Parathyroid adenoma (tissue), 2 donors: Measurements from ENCODE around the gene THSD4.

Source experiments
- H2AFZ ChIP-seq: fragments of 300-600 bp; sonication (generic); one replicate; pipeline ENCODE4 v1.7.0; 2017; ENCODE audit warnings: antibody characterized with exemption, mild to moderate bottlenecking
- H3K27ac ChIP-seq: fragments of 300-600 bp; sonication (generic); one replicate; pipeline ENCODE4 v1.7.0; 2017
- H3K27me3 ChIP-seq: fragments of 300-600 bp; sonication (generic); one replicate; pipeline ENCODE4 v1.7.0; 2017; ENCODE audit warnings: low read length; ENCODE audit not compliant: control insufficient read depth, insufficient read depth
- H3K36me3 ChIP-seq: fragments of 300-600 bp; sonication (generic); one replicate; pipeline ENCODE4 v1.7.0; 2017; ENCODE audit warnings: low read length; ENCODE audit not compliant: control insufficient read depth, insufficient read depth
- H3K4me1 ChIP-seq: fragments of 300-600 bp; sonication (generic); one replicate; pipeline ENCODE4 v1.7.0; 2017; ENCODE audit warnings: control low read depth
- H3K4me2 ChIP-seq: fragments of 300-600 bp; sonication (generic); one replicate; pipeline ENCODE4 v1.7.0; 2017; ENCODE audit warnings: low read length
- H3K4me3 ChIP-seq: fragments of 300-600 bp; sonication (generic); one replicate; pipeline ENCODE4 v1.7.0; 2017; ENCODE audit warnings: low read depth, low read length
- H3K79me2 ChIP-seq: fragments of 300-600 bp; sonication (generic); one replicate; pipeline ENCODE4 v1.7.0; 2017; ENCODE audit warnings: control low read depth
- H3K9ac ChIP-seq: fragments of 300-600 bp; sonication (generic); one replicate; pipeline ENCODE4 v1.7.0; 2017; ENCODE audit warnings: mild to moderate bottlenecking
- H3K9me3 ChIP-seq: fragments of 300-600 bp; sonication (generic); one replicate; pipeline ENCODE4 v1.7.0; 2017; ENCODE audit warnings: low read length; ENCODE audit not compliant: control insufficient read depth
- TF ChIP-seq, protein P1 (sequence below): fragments of 300-600 bp; sonication (generic); IDR thresholded peaks from one replicate; pipeline ENCODE4 v1.7.0; 2017; ENCODE audit warnings: antibody characterized with exemption, mild to moderate bottlenecking
- donor health status: primary hyperparathyroidism.

Gene THSD4

DNA sequence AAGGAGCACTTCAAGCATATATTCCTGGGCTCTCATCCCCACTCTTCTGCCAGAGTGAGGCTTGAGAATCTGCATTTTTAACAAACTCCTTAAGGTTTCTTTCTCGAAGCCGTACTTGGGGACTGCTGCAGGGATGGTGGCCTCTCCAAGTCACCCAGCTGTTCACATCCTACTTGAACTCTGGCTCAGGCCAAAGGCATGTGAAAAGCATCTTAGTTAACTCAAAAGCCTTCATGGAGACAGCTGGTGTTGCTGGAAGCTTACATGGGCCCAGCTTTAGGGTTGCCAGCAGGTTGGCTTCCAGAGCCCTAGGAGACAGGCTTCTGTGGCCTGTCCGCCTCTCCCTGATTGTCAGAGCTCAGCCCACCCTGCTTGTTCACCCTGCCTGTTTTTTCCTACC lies 139.2 kb downstream of the THSD4 start:
- no peaks in the 10 kb centered on the region for H3K4me1 ChIP-seq
- no peak overlapping the region for H3K9ac ChIP-seq
- H3K4me2 ChIP-seq, result no peak overlapping the region
- no peak overlapping the region for H3K27ac ChIP-seq
- H3K4me3 ChIP-seq, result no peak overlapping the region
- H2AFZ ChIP-seq, result no peak overlapping the region
- H3K36me3 ChIP-seq, result no peaks in the 10 kb centered on the region
- H3K9me3 ChIP-seq, result no peaks in the 10 kb centered on the region
- TF ChIP-seq, protein P1, sequence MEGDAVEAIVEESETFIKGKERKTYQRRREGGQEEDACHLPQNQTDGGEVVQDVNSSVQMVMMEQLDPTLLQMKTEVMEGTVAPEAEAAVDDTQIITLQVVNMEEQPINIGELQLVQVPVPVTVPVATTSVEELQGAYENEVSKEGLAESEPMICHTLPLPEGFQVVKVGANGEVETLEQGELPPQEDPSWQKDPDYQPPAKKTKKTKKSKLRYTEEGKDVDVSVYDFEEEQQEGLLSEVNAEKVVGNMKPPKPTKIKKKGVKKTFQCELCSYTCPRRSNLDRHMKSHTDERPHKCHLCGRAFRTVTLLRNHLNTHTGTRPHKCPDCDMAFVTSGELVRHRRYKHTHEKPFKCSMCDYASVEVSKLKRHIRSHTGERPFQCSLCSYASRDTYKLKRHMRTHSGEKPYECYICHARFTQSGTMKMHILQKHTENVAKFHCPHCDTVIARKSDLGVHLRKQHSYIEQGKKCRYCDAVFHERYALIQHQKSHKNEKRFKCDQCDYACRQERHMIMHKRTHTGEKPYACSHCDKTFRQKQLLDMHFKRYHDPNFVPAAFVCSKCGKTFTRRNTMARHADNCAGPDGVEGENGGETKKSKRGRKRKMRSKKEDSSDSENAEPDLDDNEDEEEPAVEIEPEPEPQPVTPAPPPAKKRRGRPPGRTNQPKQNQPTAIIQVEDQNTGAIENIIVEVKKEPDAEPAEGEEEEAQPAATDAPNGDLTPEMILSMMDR, result no peak
- H3K27me3 ChIP-seq, result no peaks in the 10 kb centered on the region
- H3K79me2 ChIP-seq, result no peaks in the 10 kb centered on the region

DNA sequence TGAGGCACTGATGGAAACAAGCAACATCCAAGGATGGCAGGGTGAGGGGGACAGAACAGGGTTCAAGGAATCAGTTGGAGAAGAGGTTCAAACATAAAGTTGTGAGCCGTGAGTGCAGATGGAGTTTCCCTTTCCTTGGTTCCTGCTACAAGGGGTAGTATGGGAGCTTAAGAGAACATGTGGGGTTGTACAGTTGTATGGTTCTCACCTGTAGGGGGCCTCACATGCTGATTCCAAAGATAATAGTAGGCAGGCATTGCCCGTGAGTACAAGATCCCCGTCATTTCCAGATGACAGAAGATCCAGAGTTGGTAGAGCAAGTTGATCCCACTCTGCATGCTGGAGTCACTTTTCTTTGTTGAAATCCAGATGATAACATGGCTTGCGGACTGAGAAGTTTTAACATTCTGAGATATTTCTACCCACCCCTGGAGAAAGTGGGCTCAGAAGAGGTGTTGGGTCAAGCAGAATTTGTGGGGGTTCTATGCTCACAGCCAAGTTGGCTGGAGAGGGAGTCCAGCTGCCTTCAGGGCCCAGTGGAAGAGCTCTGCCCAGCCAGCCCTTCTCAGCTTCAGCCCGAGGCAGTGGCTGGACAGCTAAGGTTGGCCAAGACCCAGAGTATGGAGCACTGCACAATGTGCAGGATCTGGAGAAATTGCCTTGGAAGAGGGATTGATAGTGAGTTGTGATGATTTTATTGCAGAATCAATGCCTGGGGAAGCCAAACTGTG lies 141.8 kb downstream of the THSD4 start:
- Histone ChIP-seq H3K9me3 (no peaks in the 10 kb centered on the region), H3K4me2 (no peak overlapping the region), H3K27ac (no peak overlapping the region), H3K4me3 (no peak overlapping the region), H3K9ac (no peak overlapping the region), H3K36me3 (no peaks in the 10 kb centered on the region), H2AFZ (no peak overlapping the region), H3K79me2 (no peaks in the 10 kb centered on the region), H3K27me3 (no peaks in the 10 kb centered on the region), H3K4me1 (no peaks in the 10 kb centered on the region)
- TF ChIP-seq, protein P1, result no peak

DNA sequence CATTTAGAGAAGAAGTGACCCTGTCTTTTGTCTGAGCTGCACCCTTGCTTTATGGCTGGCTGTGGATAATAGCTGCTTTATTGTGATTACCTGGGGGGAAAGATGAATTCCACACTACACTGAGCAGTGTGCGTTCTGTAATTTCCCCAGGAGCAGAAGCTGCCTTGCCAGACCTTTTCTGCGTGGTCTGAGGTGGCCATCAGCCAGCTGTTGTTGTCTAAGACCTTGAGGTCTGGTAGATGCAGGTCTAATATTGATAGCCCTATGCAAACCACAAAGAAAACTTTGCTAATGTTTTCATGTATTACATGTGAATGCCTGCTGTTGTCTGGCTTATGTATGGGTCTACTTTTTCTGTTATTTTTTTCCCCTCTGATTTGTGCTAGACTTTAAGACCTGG lies 144.6 kb downstream of the THSD4 start:
- no peak overlapping the region for H3K4me3 ChIP-seq
- no peaks in the 10 kb centered on the region for H3K4me1 ChIP-seq
- H3K9ac ChIP-seq, result no peak overlapping the region
- TF ChIP-seq, protein P1, result no peak
- H2AFZ ChIP-seq, result no peak overlapping the region
- H3K79me2 ChIP-seq, result no peaks in the 10 kb centered on the region
- no peaks in the 10 kb centered on the region for H3K36me3 ChIP-seq
- no peaks in the 10 kb centered on the region for H3K27me3 ChIP-seq
- no peak overlapping the region for H3K27ac ChIP-seq
- H3K9me3 ChIP-seq, result no peaks in the 10 kb centered on the region
- H3K4me2 ChIP-seq, result no peak overlapping the region

DNA sequence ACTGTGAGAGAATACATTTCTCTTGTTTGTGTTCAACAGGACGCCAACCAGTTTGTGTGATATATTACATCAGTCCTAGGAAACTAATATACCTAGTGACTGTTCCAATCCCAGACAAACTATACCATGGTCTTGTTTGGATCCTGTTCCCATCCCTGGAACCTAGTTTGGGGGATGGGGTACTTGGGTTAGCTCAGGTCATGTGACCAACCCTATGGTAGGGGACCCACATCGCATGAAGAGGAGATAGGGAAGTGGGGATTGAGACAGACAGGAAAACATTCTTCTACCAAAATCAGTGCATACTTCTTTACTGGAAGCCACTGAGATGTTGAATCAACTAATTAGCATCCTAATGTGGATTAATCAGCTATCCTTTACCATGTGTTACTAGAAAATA lies 146.1 kb downstream of the THSD4 start:
- H3K9ac ChIP-seq, result no peak overlapping the region
- H3K4me3 ChIP-seq, result no peak overlapping the region
- H2AFZ ChIP-seq, result no peak overlapping the region
- no peaks in the 10 kb centered on the region for H3K4me1 ChIP-seq
- H3K27ac ChIP-seq, result no peak overlapping the region
- no peak overlapping the region for H3K4me2 ChIP-seq
- no peaks in the 10 kb centered on the region for H3K9me3 ChIP-seq
- H3K27me3 ChIP-seq, result no peaks in the 10 kb centered on the region
- TF ChIP-seq, protein P1, result no peak
- no peaks in the 10 kb centered on the region for H3K79me2 ChIP-seq
- no peaks in the 10 kb centered on the region for H3K36me3 ChIP-seq

DNA sequence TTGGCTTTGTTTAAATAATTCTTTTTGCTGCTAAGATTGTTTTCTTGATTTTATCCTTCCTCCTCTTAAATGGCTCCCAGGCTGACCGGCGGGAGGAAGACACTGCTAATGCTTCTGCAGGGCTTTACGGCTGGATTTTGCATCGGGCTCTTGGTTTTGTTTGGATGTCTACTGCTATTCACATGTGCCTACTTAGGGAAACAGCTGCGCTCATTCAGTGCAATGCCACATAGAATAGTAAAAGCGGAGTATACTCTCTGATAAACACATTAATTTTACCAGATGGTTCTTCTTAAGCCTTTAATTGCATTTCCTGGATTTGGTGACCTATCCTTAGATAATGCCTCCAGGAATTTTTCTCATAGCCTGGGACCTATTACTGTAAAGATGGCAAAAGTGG lies 146.6 kb downstream of the THSD4 start:
- TF ChIP-seq, protein P1, result no peak
- no peaks in the 10 kb centered on the region for H3K27me3 ChIP-seq
- H2AFZ ChIP-seq, result no peak overlapping the region
- H3K4me2 ChIP-seq, result no peak overlapping the region
- no peaks in the 10 kb centered on the region for H3K79me2 ChIP-seq
- H3K36me3 ChIP-seq, result no peaks in the 10 kb centered on the region
- H3K9ac ChIP-seq, result no peak overlapping the region
- H3K27ac ChIP-seq, result no peak overlapping the region
- no peaks in the 10 kb centered on the region for H3K4me1 ChIP-seq
- H3K4me3 ChIP-seq, result no peak overlapping the region
- H3K9me3 ChIP-seq, result no peaks in the 10 kb centered on the region
